GM19193 (cell line): ENCODE results near the gene ARHGEF26.

Source experiments
- POLR2A ChIP-seq: IDR thresholded peaks from 4 replicates; pipeline ENCODE4 v1.6.1; 2011; ENCODE audit not compliant: insufficient read depth, insufficient read length; ENCODE audit errors: extremely low read depth

Gene ARHGEF26

DNA sequence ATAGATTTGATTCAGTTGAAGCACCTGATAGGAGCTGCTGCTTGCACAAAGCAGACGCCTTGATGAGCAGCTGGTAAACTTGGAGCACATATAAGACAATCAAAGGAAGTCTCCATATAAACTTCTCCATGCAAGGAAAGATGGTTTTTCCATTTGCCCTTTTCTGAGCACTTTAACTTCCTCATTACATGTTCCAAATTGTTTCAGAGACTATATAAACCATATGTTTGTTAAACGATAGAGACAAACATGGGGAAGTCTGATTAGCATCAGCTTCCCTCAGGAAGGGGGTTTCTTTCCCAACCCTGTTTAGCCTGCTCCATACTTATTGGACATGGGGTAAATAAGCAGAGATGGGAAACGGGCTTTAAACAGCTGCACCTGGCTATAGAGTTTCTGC lies 115.1 kb downstream of the ARHGEF26 start:
- TF ChIP-seq POLR2A, result no peak

DNA sequence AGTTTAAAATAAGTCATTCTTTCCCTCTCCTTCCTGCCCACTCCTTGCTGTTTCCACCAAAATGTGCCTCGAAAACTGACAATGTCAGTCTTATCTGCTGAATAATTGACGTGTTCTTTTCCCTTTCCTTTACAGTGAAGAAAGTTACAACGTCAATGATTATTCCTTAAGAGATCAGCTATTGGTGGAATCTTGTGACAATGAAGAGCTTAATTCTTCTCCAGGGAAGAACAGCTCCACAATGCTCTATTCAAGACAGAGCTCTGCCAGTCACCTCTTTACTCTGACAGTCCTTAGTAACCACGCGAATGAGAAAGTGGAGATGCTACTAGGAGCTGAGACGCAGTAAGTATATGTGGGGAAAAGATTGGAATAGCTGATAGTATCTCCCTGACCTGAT lies 119.0 kb downstream of the ARHGEF26 start:
- no peak for TF ChIP-seq POLR2A

DNA sequence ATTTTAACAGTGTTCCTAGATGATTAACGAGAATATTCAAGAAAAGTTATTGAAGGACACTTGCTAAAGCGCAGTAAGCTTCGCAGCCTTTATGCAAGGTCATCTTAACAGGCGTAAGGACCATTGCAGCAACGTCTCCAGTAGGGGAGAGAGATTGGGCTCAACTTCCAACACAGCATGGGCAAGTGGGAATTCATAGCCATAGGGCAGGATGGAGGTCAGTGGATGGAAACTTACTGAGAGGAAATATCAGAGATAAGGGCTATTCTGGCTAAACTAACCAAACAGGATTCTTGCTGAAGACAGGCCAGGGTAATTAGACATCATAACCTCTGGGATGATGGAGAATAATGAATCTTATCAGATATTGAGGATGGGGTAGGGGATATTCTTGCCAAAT lies 120.3 kb downstream of the ARHGEF26 start:
- no peak for TF ChIP-seq POLR2A

DNA sequence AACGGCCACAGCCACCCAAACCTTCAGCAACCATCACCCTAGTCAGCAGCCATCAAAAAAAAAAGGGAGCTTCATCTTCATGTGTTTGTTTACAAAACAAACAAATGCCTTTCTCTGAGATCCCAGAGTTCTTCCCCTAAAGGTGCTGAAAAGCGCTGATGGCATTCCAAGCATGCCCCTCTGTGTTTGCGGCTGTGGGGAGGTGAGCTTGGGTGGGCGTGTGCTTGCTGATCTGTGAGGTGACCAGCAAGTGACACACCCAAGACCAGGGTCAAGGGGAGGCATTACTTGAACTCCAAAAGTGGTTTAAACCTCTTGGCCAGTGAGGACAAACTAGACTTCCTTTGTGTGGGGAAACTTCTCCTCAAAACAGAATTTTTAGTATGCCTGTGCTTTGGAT lies 121.6 kb downstream of the ARHGEF26 start:
- no peak for TF ChIP-seq POLR2A

DNA sequence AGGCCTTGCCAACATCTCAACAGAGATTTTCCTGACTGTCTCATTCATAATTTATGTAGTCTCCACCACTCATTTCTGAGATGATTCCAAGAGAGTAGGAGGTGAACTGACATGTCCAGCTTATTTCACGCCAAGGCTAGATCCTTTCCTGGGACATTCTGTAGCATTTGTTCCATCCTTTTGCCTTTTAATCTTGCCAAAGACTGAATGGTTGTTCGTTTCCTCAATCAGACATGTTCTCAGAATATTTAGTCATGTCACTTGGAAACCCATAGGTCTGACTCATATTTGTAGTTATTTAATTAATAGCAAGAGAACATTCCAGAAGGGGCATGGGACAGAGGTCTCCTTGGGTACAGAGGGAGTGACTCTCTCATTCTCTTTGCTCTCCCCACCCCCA lies 122.2 kb downstream of the ARHGEF26 start:
- no peak for TF ChIP-seq POLR2A

DNA sequence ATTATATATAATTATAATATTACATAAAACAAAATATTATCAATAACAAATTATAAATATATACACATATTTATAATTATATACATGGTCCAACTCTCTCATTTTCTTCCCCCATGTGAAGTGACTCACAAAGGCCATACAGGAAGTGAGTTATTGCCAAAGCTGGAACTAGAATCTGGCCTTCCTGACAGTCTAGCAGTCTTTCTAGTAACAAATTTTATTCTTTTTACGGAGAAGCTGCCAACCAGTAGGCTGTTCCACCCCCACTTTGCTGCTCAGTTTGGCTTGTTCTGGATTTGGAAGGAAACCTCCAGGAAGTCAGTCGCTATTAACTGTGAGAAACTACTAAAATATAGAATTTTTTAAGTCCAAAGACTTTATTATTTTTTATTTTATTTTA lies 123.5 kb downstream of the ARHGEF26 start:
- no peak for TF ChIP-seq POLR2A

DNA sequence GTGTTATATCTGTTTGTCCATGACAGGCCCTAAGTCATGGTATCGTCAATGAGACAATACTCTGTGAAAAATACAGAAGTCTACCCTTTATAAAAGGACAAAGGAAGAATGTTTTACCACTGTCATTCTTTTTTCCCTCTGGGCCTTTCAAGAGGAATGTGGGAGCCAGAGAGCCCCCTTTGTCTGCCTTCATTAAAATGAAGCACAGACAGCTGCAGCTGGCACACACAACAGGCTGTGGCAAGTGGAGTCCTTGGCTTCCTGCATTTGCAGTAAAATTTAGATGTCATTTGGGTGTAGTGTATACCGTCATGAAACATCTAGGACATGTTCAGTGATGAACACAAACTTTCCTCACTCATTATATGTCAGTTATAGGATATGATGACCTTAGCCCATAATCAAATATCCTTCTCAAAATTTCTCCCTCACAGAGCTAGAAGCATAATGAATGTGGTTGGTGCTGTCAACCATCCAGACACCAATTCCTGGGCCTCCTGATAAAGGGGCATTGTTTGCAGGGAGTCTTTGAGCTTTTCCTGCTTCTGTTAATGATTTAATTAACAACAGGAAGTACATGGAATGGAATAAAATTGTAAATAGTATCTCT lies 126.7 kb downstream of the ARHGEF26 start:
- TF ChIP-seq POLR2A, result no peak

DNA sequence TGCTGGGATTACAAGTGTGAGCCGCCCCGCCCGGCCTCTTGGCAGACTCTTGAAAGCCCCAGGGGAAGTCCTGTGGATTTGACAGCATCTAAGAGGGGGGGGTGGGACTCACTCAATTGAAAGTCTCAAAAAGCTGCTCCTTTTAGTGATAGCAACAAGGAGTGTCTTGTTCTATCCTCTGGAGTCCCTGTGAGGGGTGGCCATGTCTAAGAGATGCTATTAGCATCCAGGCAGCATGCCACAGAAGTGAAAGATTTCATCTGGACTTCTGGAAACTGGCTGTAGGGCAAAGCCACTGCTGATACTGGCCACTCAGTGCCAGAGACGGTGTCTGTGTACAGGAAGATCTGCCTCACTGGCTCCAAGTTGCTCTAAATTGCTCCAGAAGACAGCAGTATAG lies 129.1 kb downstream of the ARHGEF26 start:
- no peak for TF ChIP-seq POLR2A

DNA sequence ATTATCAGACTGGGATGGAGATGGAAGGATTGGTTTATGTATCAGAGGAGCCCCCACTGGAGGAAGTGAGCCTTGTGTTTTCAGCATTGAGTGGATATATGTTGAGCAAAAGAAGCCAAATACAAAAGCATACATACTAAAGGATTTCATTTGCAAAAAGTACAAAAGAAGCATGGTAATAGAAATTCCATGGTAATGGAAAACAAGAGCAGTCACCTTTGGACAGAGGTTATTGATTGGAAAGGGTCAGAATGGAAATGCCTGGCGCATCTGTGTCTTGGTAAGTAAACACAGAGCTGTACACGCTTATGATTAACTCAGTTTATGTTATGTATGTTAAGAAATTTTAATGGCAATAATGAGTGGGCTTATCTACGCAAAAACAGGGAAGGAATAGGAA lies 130.4 kb downstream of the ARHGEF26 start:
- no peak for TF ChIP-seq POLR2A

DNA sequence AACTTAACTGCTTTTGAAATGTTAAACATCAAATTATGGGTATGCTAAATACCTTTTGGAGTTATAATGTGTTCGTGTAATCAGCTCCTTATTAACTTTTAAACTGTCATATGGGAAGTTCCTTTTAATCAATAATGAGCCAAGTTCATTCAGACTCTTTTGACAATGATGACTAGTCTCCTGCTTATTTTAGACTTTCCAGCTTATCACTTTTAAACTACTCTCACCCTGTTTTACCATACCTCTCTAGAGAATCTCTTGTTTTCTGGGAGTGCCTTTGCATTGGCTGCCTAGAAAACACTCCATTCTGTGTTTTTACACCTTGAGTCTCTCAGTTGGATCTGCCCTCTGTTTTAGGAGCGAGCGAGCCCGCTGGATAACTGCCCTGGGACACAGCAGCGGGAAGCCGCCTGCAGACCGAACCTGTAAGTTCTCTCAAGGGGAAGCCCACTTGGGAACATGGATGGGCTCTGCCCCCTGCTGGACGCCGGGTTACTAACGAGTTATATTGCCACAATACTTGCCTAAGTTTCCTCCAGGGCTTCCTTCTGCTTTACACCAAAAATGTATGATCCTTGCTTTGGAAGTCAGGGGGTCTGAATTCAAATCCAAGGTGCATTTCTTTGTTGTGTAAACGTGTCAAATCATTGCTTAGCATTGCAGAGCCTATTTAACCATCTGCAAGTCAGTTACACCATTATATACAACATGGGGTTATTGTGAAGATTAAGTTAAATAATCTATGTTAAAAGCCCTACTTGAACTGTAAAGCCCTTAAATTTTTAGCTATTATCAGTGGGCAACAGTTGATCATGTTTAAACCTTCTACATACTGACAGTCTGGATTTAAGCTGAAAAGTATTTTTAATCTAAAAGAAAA lies 131.8 kb downstream of the ARHGEF26 start:
- TF ChIP-seq POLR2A, result no peak

DNA sequence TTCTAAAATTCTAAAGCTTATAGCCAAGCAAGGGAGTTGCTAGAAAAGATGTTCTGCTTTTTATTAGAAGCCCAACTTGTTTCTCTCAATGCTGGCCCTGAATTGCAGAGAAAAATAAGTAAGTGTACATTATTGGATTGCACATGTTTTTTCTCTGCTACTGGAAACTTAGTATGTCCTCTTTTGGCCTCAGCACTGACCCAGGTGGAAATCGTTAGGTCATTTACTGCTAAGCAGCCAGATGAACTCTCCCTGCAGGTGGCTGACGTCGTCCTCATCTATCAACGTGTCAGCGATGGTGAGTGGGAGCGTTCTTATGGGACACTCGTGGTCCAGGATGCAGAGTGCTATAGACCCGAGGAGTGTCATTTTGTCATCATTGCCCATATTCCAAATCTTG lies 133.3 kb downstream of the ARHGEF26 start:
- TF ChIP-seq POLR2A, result no peak

DNA sequence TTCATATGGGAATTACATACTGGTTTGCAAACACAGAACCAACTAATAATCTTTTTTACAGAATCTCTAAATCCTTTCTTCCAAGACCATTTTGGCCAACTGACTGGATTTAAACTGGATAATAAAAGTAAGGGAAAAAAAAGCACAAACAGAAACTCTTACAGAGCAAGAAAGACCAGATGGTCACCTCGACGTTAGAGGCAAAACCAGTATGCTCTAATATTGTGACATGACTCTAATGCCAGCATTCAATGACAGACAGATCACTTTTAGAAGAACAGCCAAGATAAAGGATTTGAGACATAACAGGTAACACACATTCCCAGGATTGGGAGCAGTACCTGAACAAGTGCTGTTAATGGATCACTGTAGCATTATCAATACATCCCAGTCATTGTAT lies 152.2 kb downstream of the ARHGEF26 start:
- TF ChIP-seq POLR2A, result no peak

DNA sequence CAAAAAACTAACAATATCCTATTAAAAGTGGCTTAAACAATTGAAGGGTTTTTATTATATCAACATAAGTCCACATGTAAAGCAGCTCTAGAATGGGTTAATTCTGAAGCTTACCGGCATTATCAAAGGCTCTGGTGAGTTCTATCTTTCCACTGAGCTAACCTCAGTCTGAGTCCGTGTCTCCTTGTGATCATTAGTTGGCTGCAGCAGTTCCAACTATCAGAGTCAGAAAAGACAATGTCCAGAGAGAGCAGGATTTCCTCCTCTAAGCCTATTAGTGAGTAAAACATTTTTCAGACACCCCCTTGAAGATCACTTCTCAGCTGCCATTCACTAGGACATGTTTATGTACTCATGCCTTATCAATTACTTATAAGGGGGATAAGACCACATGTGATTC lies 153.2 kb downstream of the ARHGEF26 start:
- TF ChIP-seq POLR2A, result no peak

DNA sequence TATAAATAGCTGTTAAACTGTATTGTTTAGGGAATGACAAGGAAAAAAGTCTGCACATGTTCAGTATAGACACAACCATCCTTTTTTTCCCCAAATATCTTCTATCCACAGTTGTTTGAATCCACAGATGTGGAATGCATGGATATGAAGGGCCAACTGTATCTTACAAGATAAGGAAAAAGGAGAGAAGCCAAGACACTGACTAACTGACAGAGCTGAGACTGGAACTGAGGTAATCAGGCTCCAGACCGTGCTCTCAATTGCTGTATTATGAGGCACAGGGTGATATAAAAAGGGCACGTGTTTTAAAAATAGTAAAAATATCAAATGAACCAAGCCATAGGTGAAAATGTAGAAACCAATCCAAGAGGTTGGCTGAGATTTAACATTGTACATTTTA lies 154.1 kb downstream of the ARHGEF26 start:
- TF ChIP-seq POLR2A, result no peak

DNA sequence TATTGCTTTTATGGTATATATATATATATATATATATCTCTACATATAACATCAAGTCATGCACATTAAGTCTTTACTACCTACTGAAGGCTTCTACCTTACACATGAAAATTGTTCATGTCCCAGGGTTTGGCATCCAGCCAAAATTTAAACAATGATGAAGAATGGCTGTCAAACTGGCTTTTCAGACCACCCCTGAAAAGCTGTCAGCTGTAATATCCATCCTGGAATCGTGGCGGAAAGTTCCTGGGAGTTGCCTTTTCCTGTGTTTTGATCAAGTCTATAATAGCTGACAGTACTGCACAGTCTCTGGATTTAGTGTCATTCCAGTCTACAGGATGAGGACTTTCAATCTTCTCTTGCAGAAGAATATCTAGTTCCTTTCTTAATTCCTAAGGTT lies 154.8 kb downstream of the ARHGEF26 start:
- no peak for TF ChIP-seq POLR2A

DNA sequence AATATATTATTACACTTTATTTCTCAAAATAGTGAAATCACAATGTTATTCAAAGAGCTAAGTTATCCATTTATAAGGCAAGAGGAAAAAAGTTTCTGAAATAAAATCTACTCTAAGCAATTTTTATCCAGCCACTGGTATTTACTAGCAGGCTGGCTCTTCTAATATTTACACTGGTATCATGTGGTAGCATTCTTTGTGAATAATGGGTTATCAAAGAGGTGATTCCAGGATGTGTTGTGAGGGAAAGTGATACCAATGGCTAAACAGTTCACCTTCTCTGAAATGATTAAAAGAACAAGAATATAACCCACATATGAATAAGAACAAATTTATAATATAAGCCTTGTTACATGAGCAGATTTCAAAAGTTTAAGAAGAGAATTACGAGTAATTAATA lies 159.0 kb downstream of the ARHGEF26 start:
- TF ChIP-seq POLR2A, result no peak

DNA sequence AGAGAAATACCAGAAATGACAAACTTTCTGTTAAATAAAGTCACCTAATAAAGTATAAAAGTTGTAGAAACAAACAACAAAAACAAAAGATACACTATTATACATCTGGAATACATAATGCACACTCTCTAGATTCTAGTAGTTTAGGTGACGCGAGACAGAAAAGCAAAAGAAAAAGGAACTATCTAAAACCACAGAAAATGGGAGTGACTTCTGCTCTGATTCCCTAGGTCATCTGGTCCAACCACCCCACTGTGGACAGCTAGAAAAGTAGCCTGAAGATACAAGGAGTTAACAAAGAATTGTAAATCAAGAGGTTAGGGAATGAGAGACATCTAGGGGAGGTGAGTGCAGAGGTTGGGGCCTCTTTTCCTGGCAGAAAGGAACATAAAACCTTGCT lies 164.0 kb downstream of the ARHGEF26 start:
- no peak for TF ChIP-seq POLR2A

DNA sequence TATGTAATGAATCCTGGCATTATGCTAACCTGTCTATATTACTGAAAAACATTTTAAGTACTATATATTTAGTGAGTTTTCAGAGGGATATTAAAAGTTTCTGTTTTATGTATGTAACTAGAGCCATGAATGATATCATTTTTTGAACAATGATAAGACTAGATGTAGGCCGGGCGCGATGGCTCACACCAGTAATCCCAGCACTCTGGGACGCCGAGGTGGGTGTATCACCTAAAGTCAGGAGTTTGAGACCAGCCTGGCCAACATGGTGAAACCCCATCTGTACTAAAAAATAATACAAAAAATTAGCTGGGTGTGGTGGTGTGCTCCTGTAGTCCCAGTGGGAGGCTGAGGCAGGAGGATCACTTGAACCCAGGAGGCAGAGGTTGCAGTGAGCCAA lies 169.0 kb downstream of the ARHGEF26 start:
- TF ChIP-seq POLR2A, result no peak

DNA sequence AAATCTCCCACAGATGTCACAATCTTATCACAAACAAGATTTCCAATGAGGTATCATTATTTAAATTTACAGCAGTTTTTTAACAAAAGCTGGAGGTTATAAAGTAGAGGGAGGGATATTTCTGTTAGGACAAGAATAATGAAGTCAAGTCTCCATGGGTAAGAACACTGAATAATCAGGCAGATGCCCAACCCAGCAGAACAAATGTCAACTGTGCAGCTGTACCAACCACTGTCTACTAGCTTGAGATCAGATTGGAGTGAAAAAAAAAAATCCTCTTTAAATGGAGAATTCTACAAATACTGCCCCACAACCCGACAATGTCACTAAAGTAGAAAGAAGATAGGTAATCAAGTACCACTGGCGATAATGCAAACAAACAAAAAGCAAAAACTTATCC lies 172.8 kb downstream of the ARHGEF26 start:
- TF ChIP-seq POLR2A, result no peak
